OCI-LY7 (cell line): ENCODE measurements around the gene PODNL1.

Experiments
- CTCF ChIP-seq: fragments of 200-600 bp; sonication (generic); conservative IDR thresholded peaks from 2 replicates; pipeline ENCODE4 v1.5.1; 2014; ENCODE audit warnings: mild to moderate bottlenecking, antibody characterized with exemption, low read length, moderate library complexity, mixed read lengths
- EZH2phosphoT487 ChIP-seq: fragments of 200-600 bp; sonication (generic); IDR thresholded peaks from 2 replicates; pipeline ENCODE4 v1.6.1; 2018; ENCODE audit warnings: low read depth, borderline replicate concordance, mild to moderate bottlenecking, mixed run types, antibody characterized with exemption, low read length, moderate library complexity, mixed read lengths

- no peak for TF ChIP-seq CTCF
- no peak for TF ChIP-seq EZH2phosphoT487
Measured at GRCh38 chr19:13882419-13882795, 55.8 kb downstream of the PODNL1 start.
